ENCODE measurements around the gene SPECC1. TPM values are rescaled to one million over a fixed set of nuclear protein-coding genes. Genes with fewer than 3 reads are reported as not detected.

The SPECC1 gene
- total RNA-seq, 1 experiment from 2014 or later: 103 TPM

- H3K4me3 Mint-ChIP-seq: no peak overlapping the region
- DNase-seq (ENCODE audit: low spot score): no peak
- CTCF ChIA-PET: no interaction called here
- no peaks in the 10 kb centered on the region for H3K27me3 Mint-ChIP-seq (ENCODE audit: low read depth)
- H3K9me3 Mint-ChIP-seq: peaks cover 15% of the 10 kb centered on the region
- POLR2A ChIA-PET: no interaction called here
- H3K36me3 Mint-ChIP-seq: peaks cover 28% of the 10 kb centered on the region
- no peak overlapping the region for H3K27ac Mint-ChIP-seq
- 0 out of 2 replicates have a peak, but pooled peaks cover 2% of the 10 kb centered on the region for H3K4me1 Mint-ChIP-seq
- TF ChIP-seq TCF7 (CRISPR knock-in tag; IDR thresholded peaks at IDR 0.05; ENCODE audit: low read depth) (no peak), CREM (CRISPR knock-in tag; IDR thresholded peaks at IDR 0.05) (no peak), ZBTB21 (CRISPR knock-in tag; IDR thresholded peaks at IDR 0.05; ENCODE audit: borderline replicate concordance) (no peak), ZNF219 (CRISPR knock-in tag; IDR thresholded peaks at IDR 0.05; ENCODE audit: borderline replicate concordance) (no peak), NFE2L1 (CRISPR knock-in tag; IDR thresholded peaks at IDR 0.05) (no peak), IRF1 (CRISPR knock-in tag; IDR thresholded peaks at IDR 0.05) (no peak), ZBTB43 (CRISPR knock-in tag; IDR thresholded peaks at IDR 0.05) (no peak), USF2 (CRISPR knock-in tag; IDR thresholded peaks at IDR 0.05) (no peak), STAT6 (CRISPR knock-in tag; conservative IDR thresholded peaks at IDR 0.05; ENCODE audit: low read depth) (no peak), FOXK1 (CRISPR knock-in tag; IDR thresholded peaks at IDR 0.05) (no peak), ETV6 (CRISPR knock-in tag; IDR thresholded peaks at IDR 0.05) (no peak), ERG (CRISPR knock-in tag; IDR thresholded peaks at IDR 0.05) (no peak), TEAD4 (CRISPR knock-in tag; IDR thresholded peaks at IDR 0.05) (no peak), NFYB (CRISPR knock-in tag; conservative IDR thresholded peaks at IDR 0.05; ENCODE audit: low read depth) (no peak), ATF1 (CRISPR knock-in tag; IDR thresholded peaks at IDR 0.05) (no peak), JAZF1 (CRISPR knock-in tag; IDR thresholded peaks at IDR 0.05) (no peak), ZNF232 (CRISPR knock-in tag; IDR thresholded peaks at IDR 0.05) (no peak), MYBL2 (CRISPR knock-in tag; IDR thresholded peaks at IDR 0.05) (no peak)
- no peak for ATAC-seq
Observed at GRCh38 chr17:20289984-20290383, 280.8 kb downstream of the SPECC1 start.

- peaks cover 15% of the 10 kb centered on the region for H3K9me3 Mint-ChIP-seq
- H3K4me3 Mint-ChIP-seq: no peak overlapping the region
- no peak overlapping the region; the same call in 1 of the 2 replicates for H3K27ac Mint-ChIP-seq
- CTCF ChIA-PET: no interaction called here
- POLR2A ChIA-PET: no interaction called here
- no peaks in the 10 kb centered on the region for H3K27me3 Mint-ChIP-seq (ENCODE audit: low read depth)
- H3K4me1 Mint-ChIP-seq: no peaks in the 10 kb centered on the region
- H3K36me3 Mint-ChIP-seq: peaks cover 32% of the 10 kb centered on the region
- ATAC-seq (no peak), DNase-seq (ENCODE audit: low spot score) (no peak)
- TF ChIP-seq ATF2 (CRISPR knock-in tag; IDR thresholded peaks at IDR 0.05; ENCODE audit: borderline replicate concordance, low read depth) (no peak), FOXP1 (CRISPR knock-in tag; IDR thresholded peaks at IDR 0.05; ENCODE audit: borderline replicate concordance) (no peak), E2F5 (CRISPR knock-in tag; IDR thresholded peaks at IDR 0.05) (no peak), NFYB (CRISPR knock-in tag; conservative IDR thresholded peaks at IDR 0.05; ENCODE audit: low read depth) (no peak), ELF4 (CRISPR knock-in tag; IDR thresholded peaks at IDR 0.05; ENCODE audit: low read depth) (no peak), ZSCAN18 (CRISPR knock-in tag; IDR thresholded peaks at IDR 0.05) (no peak), PREB (CRISPR knock-in tag; IDR thresholded peaks at IDR 0.05; ENCODE audit: borderline replicate concordance) (no peak), SMAD4 (CRISPR knock-in tag; IDR thresholded peaks at IDR 0.05) (no peak)
Observed at GRCh38 chr17:20291853-20292252, 282.7 kb downstream of the SPECC1 start.
